HG02884 (cell line): Measurements from ENCODE around the gene RASL10A.

Experiments
- ATAC-seq: cut with Tn5 transposase; IDR thresholded peaks from one replicate; pipeline ENCODE4 v1.9.1; 2021; ENCODE audit warnings: mild to moderate bottlenecking, moderate library complexity; ENCODE audit not compliant: unreplicated experiment

The RASL10A gene

GRCh38 chr22:29339381-29340235, 24.1 kb upstream of the RASL10A start:
- no peak for ATAC-seq

DNA sequence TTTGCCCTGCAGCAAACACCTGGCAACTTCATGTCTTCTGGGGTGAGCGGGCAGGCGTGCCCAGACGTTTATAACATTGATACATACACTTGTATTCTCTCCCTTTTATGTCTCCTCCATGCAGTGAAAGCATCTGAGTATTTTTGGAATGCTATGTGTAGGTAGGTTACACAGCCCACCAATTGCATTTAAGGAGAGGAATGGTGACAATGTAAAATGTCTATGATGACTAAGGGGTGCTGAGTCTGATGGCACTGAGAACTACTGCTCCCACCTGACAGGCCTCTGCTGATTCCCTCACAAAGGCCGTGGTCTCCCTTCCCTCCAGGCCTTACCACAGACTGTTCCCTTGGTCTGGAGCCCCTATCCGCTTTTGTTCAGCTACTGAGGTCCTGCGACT, 22.9 kb upstream of the RASL10A start:
- no peak for ATAC-seq

- ATAC-seq, result no peak
Measured at GRCh38 chr22:29337631-29338284, 22.3 kb upstream of the RASL10A start.

- no peak for ATAC-seq
Measured at GRCh38 chr22:29336751-29337490, 21.4 kb upstream of the RASL10A start.

- no peak for ATAC-seq
Measured at GRCh38 chr22:29335656-29336055, 20.2 kb upstream of the RASL10A start.

DNA sequence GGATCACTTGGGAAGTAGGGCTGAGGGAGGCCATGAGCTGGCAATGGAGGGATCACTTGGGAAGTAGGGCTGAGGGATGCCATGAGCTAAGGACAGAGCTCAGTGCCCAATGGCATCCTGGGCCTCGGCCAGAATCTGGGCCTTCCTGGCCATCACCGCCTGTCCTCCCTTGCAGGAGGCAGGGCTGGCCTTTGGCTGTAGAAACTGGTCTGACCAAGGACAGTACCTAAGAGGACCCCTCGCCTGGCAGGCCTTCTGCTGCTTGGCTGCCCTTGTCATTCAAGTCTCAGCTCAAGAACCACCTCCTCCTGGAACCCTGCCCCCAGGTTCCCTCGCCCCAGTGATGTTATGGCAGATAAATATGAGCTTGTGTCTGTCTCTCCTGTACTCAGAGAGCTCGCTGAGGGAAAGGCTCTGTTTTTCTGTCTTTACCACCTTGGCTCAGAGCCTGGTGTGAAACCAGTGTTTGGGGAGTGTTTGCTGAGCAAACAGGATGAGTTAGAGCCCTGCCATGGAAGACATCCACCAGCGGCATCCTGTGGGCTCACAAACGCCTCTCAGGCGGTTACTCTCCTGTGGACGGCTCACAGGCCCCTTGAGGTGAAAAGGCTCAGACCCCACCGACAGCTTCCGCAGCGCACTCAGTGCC, 19.3 kb upstream of the RASL10A start:
- ATAC-seq, result no peak

DNA sequence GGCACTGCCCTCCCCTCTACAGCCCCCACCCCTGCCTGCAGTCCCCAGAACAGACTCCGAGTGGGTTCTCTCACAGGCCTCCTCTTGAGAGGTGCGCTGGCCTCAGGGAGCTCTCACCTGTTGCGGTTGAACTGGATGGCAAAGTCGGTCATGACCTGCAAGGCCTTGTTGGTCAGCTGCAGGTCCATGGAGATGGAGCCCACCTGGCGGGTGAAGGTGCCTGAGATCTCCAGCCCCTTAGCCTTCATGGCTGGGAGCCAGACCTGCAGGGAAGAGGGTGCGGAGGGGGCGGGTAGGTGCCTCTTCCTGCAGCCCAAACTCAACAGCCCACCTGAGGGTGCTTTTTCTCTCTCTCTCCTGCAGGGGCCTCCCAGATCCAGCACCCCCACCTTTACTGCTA, 18.7 kb upstream of the RASL10A start:
- ATAC-seq, result no peak

DNA sequence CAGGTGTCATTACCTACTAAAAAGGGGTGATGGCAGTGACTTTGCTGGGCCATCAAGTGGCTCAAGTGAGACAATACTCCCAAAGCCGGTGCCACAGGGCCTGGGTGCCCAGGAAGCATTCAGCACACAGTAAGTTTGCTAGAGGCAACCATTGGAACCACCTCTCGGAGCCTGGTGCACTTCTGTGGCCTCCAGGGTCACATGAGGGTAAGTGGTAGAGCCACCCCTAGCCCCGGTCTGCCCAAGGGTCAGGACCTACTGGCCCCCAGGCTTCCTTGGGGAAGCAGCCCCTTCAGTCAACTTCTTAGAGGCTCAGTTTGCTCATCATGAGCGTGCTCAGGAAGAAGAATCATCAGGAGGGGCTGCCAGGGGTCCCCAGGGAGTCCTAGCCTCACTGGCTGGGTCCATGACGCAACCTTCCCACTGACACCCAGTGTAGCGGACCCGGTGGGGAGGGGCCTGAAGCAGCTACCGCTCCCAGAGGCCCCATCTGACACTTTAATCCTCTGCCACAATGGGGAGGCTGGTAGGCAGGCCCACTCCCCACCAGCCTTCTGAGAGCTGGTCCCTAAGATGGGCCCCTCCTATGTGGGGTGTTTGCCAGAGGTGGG, 17.5 kb upstream of the RASL10A start:
- no peak for ATAC-seq

GRCh38 chr22:29331658-29332300, 16.3 kb upstream of the RASL10A start:
- no peak for ATAC-seq

- ATAC-seq, result no peak
Measured at GRCh38 chr22:29331213-29331612, 15.7 kb upstream of the RASL10A start.

DNA sequence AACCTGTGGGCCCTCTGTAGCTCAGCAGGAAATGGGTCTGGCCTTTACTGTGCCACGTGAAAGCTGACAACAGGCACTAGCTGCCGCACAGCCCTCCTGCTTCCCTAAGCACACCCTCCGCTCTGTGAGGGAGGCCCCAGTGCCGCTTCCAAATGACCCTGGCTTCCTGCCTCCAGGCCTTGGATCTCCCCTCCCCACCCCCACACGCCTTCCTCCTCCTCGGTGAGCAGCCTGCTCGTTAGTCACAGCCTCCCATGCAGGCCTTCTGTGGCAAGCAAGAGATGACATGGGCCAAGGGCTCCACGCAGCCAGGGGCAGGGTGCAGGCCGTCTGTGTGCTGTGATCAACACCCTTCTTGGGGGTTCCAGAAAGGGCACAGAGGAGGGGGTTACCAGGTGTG, 15.3 kb upstream of the RASL10A start:
- no peak for ATAC-seq

DNA sequence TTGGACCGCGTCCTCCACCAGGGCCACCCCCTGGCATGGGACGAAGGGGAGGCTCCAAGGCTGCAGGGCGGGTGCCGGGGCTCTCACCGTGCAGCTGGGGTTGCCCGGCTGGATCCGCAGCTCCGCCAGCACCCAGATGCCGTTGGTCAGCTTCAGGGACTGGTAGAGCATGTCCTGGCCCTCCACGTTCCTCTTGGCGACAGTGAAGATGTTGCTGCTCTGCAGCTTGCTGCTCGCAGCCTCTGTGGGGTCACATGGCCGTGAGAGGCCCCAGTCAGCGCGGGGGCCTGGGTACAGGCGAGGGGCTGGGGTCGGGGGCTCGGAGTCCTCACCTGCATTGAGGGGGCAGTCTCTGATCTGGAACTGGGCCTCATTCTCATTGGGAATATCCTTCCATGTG, 14.8 kb upstream of the RASL10A start:
- no peak for ATAC-seq

- no peak for ATAC-seq
Measured at GRCh38 chr22:29329581-29329980, 14.1 kb upstream of the RASL10A start.

GRCh38 chr22:29328566-29329500, 13.3 kb upstream of the RASL10A start:
- no peak for ATAC-seq

- ATAC-seq, result no peak
Measured at GRCh38 chr22:29328055-29328454, 12.6 kb upstream of the RASL10A start.

GRCh38 chr22:29327089-29327764, 11.7 kb upstream of the RASL10A start:
- no peak for ATAC-seq

DNA sequence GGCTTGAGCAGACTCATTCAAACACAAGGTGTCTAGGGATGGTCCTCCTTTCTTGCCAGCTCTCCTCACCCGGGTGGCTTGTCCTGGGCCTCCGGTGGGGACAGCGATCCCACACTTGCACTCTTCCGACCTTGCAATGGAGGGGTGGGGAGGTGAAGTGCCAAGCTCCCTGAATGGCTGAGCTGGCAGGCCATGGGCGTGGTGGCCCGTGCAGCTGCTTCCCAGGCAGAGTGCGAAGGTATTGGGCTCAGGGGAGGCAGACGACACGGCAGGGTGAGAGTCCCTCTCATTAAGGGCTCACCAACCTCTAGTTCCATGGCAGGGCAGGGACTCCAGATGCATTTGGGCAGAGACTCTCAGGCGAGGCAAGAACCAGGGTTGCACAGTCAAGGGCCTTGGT, 11.0 kb upstream of the RASL10A start:
- no peak for ATAC-seq

GRCh38 chr22:29325785-29326315, 10.4 kb upstream of the RASL10A start:
- ATAC-seq, result no peak
